Esophagus muscularis mucosa (tissue), 4 donors: ENCODE data around the gene PKP4. TPM values are rescaled to one million over a fixed set of nuclear protein-coding genes. Genes with fewer than 3 reads are reported as not detected.

Experiments used
- DNase-seq: peaks from one replicate; pipeline ENCODE4 v3.0.0-alpha.2; 2017; ENCODE audit errors: extremely low spot score
- H3K27ac ChIP-seq, 4 donors: fragments of 200-600 bp; sonication (generic); replicated peaks in 1 of 4; 1 replicate in 3 of 4; 2 replicates in 1 of 4; pipeline ENCODE4 v1.5.1; 2016 to 2019; ENCODE audit warnings: mild to moderate bottlenecking in 1 of 4
- H3K27me3 ChIP-seq, 4 donors: fragments of 200-600 bp; sonication (generic); one replicate each; pipeline versions ENCODE4 v1.5.1 to v1.6.0; 2016 to 2019
- H3K36me3 ChIP-seq, 4 donors: fragments of 200-600 bp; sonication (generic); one replicate each; pipeline ENCODE4 v1.5.1; 2016 to 2019
- H3K4me1 ChIP-seq, 4 donors: fragments of 200-600 bp; sonication (generic); one replicate each; pipeline ENCODE4 v1.5.1; 2016 to 2019
- H3K4me3 ChIP-seq, 4 donors: fragments of 200-600 bp; sonication (generic); 1 replicate in 2 of 4; 2 replicates in 2 of 4; pipeline ENCODE4 v1.5.1; 2016 to 2019; ENCODE audit warnings: mild to moderate bottlenecking in 4 of 4, moderate library complexity in 1 of 4
- H3K9me3 ChIP-seq, 4 donors: fragments of 200-600 bp; sonication (generic); 1 replicate in 3 of 4; 2 replicates in 1 of 4; pipeline ENCODE4 v1.5.1; 2016 to 2019
- EP300 ChIP-seq: sonication (generic); formaldehyde crosslinking; IDR thresholded peaks from one replicate; pipeline ENCODE4 v1.6.1; 2017; ENCODE audit warnings: antibody characterized with exemption
- POLR2A ChIP-seq: fragments of 450-650 bp; IDR thresholded peaks from one replicate; pipeline ENCODE4 v1.6.1; 2017; ENCODE audit warnings: antibody characterized with exemption, moderate library complexity, mild to moderate bottlenecking, low read depth
- POLR2AphosphoS5 ChIP-seq, 2 donors: sonication (generic); formaldehyde crosslinking; IDR thresholded peaks; one replicate each; pipeline ENCODE4 v1.6.1; 2017; ENCODE audit warnings: antibody characterized with exemption in 2 of 2
- WGBS: methylation state at CpG from one replicate; pipeline ENCODE4 v1.1.5; 2018; 5-methylcytosine and 5-hydroxymethylcytosine counted together
- intact Hi-C: fragments of 100-400 bp; cut with DNase I; formaldehyde crosslinking; loops from one replicate; pipeline ENCODE4 v1.15.1; 2023
- total RNA-seq, 4 donors: library from RNA; depleted of rRNA; stranded (reverse); fragments of >200 nt; gene quantifications; one replicate each; pipeline versions ENCODE4 v1.1.0 to v1.2.1, GENCODE V29; 2016
- TF ChIP-seq, protein P1 (sequence below), 3 experiments: fragments of 200-600 bp in 2 of 3; fragments of 450-650 bp in 1 of 3; sonication (generic) in 2 of 3; IDR thresholded peaks; one replicate each; pipeline ENCODE4 v1.5.1; 2017 to 2019; ENCODE audit warnings: antibody characterized with exemption in 3 of 3, mild to moderate bottlenecking in 2 of 3, moderate library complexity in 1 of 3

The PKP4 gene
- total RNA-seq, 4 donors from 2014 or later = 79.7 to 131 (median 93.0) TPM

DNA sequence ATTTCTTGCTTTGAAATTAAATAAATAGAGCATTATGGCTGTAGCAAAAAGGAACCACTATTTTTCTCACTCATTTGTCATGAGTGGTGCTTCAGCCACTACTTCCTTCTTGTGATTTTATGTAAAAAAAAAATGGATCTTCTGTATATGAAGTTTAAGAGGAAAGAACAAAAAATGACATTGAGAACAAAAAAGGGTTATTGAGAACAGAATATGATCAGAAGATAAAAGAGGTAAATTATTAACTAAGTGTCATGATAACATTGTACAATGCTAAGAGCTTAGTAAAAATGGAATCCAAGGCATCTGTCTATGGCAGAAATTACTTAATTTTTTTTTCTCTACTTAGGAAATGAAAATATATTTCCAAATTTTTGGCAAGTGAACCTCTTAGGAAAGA lies 103.5 kb downstream of the PKP4 start:
- DNase-seq = no peak
- no peaks in the 10 kb centered on the region for H3K36me3 ChIP-seq
- no peak overlapping the region for H3K4me3 ChIP-seq
- peaks cover 0 to 11% (median 0%) of the 10 kb centered on the region in 4 donors for H3K4me1 ChIP-seq
- H3K9me3 ChIP-seq = no peaks in the 10 kb centered on the region
- TF ChIP-seq, protein P1, sequence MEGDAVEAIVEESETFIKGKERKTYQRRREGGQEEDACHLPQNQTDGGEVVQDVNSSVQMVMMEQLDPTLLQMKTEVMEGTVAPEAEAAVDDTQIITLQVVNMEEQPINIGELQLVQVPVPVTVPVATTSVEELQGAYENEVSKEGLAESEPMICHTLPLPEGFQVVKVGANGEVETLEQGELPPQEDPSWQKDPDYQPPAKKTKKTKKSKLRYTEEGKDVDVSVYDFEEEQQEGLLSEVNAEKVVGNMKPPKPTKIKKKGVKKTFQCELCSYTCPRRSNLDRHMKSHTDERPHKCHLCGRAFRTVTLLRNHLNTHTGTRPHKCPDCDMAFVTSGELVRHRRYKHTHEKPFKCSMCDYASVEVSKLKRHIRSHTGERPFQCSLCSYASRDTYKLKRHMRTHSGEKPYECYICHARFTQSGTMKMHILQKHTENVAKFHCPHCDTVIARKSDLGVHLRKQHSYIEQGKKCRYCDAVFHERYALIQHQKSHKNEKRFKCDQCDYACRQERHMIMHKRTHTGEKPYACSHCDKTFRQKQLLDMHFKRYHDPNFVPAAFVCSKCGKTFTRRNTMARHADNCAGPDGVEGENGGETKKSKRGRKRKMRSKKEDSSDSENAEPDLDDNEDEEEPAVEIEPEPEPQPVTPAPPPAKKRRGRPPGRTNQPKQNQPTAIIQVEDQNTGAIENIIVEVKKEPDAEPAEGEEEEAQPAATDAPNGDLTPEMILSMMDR (IDR thresholded peaks at IDR 0.05) = no peak
- TF ChIP-seq EP300 = no peak
- intact Hi-C loops = no loop called here
- H3K27ac ChIP-seq = no peak overlapping the region
- H3K27me3 ChIP-seq = no peaks in the 10 kb centered on the region

DNA sequence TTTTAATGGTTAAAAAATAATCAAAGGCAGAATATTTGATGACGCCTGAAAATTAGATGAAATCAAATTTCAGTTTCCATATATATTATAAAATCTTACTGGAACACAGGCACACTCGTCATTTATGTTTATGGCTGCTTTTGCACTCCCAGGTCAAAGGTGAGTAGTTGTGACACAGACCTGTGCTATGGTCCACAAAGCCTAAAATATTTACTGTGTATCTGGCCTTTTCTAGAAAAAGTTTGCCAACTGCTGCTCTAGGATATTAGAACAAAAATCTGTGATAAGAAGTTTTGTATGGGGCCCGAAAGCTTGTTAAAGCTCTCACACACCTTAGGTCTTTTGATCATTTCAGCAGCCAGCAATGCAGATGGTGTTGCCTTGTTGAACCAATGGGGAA lies 104.3 kb downstream of the PKP4 start:
- Histone ChIP-seq H3K36me3 (no peaks in the 10 kb centered on the region), H3K27ac (no peak overlapping the region), H3K4me1 (peaks cover 0 to 3% (median 0%) of the 10 kb centered on the region in 4 donors), H3K4me3 (no peak overlapping the region), H3K9me3 (no peaks in the 10 kb centered on the region), H3K27me3 (no peaks in the 10 kb centered on the region)
- 98% methylated on average over 3 of the region's 3 CpGs for WGBS
- no peak for DNase-seq
- intact Hi-C loops = no loop called here
- no peak for TF ChIP-seq POLR2AphosphoS5 (IDR thresholded peaks at IDR 0.05)
- no peak for TF ChIP-seq POLR2A
- TF ChIP-seq, protein P1 (IDR thresholded peaks at IDR 0.05) = no peak
- no peak for TF ChIP-seq EP300

DNA sequence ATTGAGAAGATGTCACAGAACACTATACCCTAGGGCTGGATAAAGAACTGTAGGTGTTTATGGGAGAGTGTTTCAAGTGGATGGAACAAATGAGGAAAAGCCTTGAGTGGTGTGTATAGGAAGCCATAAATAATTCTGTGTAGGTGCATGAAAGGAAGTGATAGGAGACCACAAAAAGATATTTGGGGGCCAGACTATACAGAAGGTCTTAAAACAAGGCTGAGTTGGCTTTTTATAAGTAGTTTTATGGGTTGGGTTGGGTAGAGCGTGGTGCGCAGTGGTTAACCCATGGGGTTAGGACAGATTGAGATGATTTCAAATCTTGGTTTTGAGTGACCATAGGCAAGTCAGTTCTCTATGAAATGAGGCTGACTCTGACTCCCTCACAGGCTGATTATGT lies 110.5 kb downstream of the PKP4 start:
- TF ChIP-seq, protein P1 (IDR thresholded peaks at IDR 0.05) = no peak
- no peak for TF ChIP-seq EP300
- no peak for TF ChIP-seq POLR2A
- no peak for TF ChIP-seq POLR2AphosphoS5 (IDR thresholded peaks at IDR 0.05)
- Histone ChIP-seq H3K4me3 (no peak overlapping the region), H3K4me1 (no peaks in the 10 kb centered on the region), H3K36me3 (no peaks in the 10 kb centered on the region), H3K9me3 (no peaks in the 10 kb centered on the region), H3K27ac (no peak overlapping the region), H3K27me3 (no peaks in the 10 kb centered on the region)
- 94% methylated on average over 2 of the region's 2 CpGs for WGBS
- DNase-seq = no peak
- intact Hi-C loops = no loop called here

DNA sequence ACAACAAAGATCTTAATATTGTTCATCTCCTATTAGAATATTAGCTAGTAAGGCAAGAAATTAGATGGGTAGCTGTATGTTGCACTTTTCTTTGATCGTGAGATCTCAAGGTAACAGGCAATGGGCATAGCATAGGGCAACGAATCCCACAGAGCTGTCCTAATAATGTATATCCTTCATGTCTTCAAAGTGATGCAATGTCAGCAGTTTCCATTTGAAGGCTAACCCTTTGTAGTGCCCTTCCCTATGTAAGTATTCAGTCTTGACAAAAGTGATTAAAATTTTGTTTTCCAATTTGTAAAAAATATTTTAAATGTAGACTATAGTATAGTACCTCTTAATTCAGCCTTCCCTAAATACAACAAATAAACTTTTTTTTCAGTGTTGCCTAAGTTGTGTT lies 112.5 kb downstream of the PKP4 start:
- DNase-seq = no peak
- H3K27me3 ChIP-seq = no peaks in the 10 kb centered on the region
- TF ChIP-seq, protein P1 (IDR thresholded peaks at IDR 0.05) = no peak
- TF ChIP-seq POLR2A (no peak), POLR2AphosphoS5 (IDR thresholded peaks at IDR 0.05) (no peak), EP300 (no peak)
- H3K9me3 ChIP-seq = no peaks in the 10 kb centered on the region
- 92% methylated on average over 2 of the region's 2 CpGs for WGBS
- H3K4me3 ChIP-seq = no peak overlapping the region
- H3K36me3 ChIP-seq = no peaks in the 10 kb centered on the region
- no peaks in the 10 kb centered on the region for H3K4me1 ChIP-seq
- intact Hi-C loops = no loop called here
- H3K27ac ChIP-seq = no peak overlapping the region

DNA sequence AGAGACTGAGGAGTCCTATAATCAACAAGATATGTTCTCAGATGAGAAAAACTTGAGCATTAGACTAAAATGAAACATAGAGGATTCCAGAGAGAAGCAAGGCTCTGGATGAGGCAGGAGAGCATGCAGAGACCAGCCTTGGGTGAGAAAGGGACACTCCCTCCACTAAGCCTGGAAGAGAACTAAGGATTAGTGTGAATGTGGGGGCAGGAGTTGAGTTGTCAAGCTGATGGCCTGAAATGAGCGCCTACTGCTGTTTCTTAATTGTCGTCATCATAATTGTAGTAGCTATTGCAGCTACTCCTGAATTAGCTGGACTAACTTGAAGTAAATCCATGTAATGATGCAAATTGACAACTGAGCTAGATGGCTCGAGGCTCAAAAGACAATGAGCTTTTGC lies 114.1 kb downstream of the PKP4 start:
- H3K27ac ChIP-seq = no peak overlapping the region
- no peak for TF ChIP-seq POLR2A
- TF ChIP-seq, protein P1 (IDR thresholded peaks at IDR 0.05) = no peak
- peaks cover 0 to 8% (median 5%) of the 10 kb centered on the region in 4 donors for H3K4me1 ChIP-seq
- no peaks in the 10 kb centered on the region for H3K27me3 ChIP-seq
- no peaks in the 10 kb centered on the region for H3K36me3 ChIP-seq
- no peak for DNase-seq
- intact Hi-C loops = no loop called here
- H3K4me3 ChIP-seq = no peak overlapping the region
- H3K9me3 ChIP-seq = no peaks in the 10 kb centered on the region
- 96% methylated on average over 3 of the region's 3 CpGs for WGBS
